Measurements from ENCODE around the gene CANT1. TPM values are rescaled to one million over a fixed set of nuclear protein-coding genes. Genes with fewer than 3 reads are reported as not detected.

Gene CANT1
- total RNA-seq, 1 experiment from 2014 or later = 97.1 TPM

DNA sequence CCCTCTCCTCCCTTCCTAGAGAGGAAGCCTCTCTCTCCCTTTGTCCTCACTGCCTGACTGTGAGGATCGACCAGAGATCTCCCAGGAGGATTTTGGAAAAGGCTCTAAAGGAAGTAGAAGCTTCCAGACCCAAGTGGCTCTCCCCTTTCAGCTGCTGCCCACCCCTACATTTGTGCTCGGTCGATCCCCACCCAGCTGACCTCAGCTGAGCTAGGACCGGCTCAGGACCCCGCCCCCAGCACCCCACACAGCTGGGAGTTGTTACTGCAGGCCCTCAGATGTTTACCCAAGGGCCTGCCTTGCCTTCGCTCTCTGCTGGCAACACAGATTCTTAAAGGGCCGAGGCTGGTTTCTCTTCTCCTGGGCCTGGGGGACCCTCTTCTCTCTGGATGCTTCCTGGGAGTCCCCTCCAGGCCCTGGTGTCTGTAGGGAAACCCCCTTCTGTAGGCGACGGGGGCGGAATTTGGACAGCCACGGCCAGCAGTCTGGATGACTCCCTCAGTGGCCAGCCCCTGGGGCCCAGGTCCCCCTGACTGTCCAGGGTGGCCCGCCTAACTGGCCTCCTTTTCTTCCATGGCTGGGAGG, 57.5 kb downstream of the CANT1 start:
- POLR2A ChIA-PET = no interaction called here
- TF ChIP-seq CBX3 (IDR thresholded peaks at IDR 0.05; ENCODE audit: low read depth) (no peak), ZNF274 (IDR thresholded peaks at IDR 0.05; ENCODE audit: low read depth, low read length) (no peak), SP1 (IDR thresholded peaks at IDR 0.05; ENCODE audit: low read depth) (no peak), POLR2A (IDR thresholded peaks at IDR 0.05; ENCODE audit: borderline replicate concordance, extremely low read depth, insufficient read depth, insufficient read length) (no peak), SIN3A (IDR thresholded peaks at IDR 0.05; ENCODE audit: low read depth) (no peak), ZFX (IDR thresholded peaks at IDR 0.05) (no peak), JUND (IDR thresholded peaks at IDR 0.05) (no peak), YY1 (IDR thresholded peaks at IDR 0.05; ENCODE audit: extremely low read depth, insufficient replicate concordance, low read depth, low read length) (no peak), ELF1 (IDR thresholded peaks at IDR 0.05; ENCODE audit: borderline replicate concordance, low read depth) (no peak), TCF7L2 (IDR thresholded peaks at IDR 0.05; ENCODE audit: borderline replicate concordance, extremely low read depth, insufficient read depth, insufficient read length) (no peak), POLR2AphosphoS5 (IDR thresholded peaks at IDR 0.05; ENCODE audit: low read depth, low read length) (no peak), EGR1 (IDR thresholded peaks at IDR 0.05; ENCODE audit: low read depth) (no peak), CEBPB (IDR thresholded peaks at IDR 0.05; ENCODE audit: low read depth) (no peak)
- TF ChIP-seq, protein P1, sequence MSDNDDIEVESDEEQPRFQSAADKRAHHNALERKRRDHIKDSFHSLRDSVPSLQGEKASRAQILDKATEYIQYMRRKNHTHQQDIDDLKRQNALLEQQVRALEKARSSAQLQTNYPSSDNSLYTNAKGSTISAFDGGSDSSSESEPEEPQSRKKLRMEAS (IDR thresholded peaks at IDR 0.05) = no peak
- TF ChIP-seq, protein P2, sequence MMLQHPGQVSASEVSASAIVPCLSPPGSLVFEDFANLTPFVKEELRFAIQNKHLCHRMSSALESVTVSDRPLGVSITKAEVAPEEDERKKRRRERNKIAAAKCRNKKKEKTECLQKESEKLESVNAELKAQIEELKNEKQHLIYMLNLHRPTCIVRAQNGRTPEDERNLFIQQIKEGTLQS (IDR thresholded peaks at IDR 0.05) = no peak
- TF ChIP-seq, protein P3, sequence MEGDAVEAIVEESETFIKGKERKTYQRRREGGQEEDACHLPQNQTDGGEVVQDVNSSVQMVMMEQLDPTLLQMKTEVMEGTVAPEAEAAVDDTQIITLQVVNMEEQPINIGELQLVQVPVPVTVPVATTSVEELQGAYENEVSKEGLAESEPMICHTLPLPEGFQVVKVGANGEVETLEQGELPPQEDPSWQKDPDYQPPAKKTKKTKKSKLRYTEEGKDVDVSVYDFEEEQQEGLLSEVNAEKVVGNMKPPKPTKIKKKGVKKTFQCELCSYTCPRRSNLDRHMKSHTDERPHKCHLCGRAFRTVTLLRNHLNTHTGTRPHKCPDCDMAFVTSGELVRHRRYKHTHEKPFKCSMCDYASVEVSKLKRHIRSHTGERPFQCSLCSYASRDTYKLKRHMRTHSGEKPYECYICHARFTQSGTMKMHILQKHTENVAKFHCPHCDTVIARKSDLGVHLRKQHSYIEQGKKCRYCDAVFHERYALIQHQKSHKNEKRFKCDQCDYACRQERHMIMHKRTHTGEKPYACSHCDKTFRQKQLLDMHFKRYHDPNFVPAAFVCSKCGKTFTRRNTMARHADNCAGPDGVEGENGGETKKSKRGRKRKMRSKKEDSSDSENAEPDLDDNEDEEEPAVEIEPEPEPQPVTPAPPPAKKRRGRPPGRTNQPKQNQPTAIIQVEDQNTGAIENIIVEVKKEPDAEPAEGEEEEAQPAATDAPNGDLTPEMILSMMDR (IDR thresholded peaks at IDR 0.05 in 2 of 3, conservative IDR thresholded peaks at IDR 0.05 in 1 of 3; ENCODE audit: borderline replicate concordance in 1 of 3, insufficient read depth in 1 of 3, low read depth in 2 of 3, low read length in 2 of 3) = no peak
- peaks cover 14 to 21% of the 10 kb centered on the region in 2 experiments for H3K4me1 ChIP-seq (ENCODE audit: control insufficient read depth in 1 of 2, insufficient read depth in 2 of 2, low read length in 2 of 2)
- no peak for DNase-seq (ENCODE audit: low read depth, low spot score)
- H3K9me2 ChIP-seq (ENCODE audit: insufficient read depth) = 0 out of 2 replicates have a peak, but pooled peaks cover 4% of the 10 kb centered on the region
- RAD21 ChIA-PET (ENCODE audit: low non-redundant PET in 1 of 2, low total read pairs in 2 of 2, uncharacterized antibody in 2 of 2, unreplicated experiment in 2 of 2) = no interaction called here
- H3K36me3 ChIP-seq (ENCODE audit: control insufficient read depth in 1 of 2, insufficient read depth in 2 of 2, low read length in 2 of 2) = no peaks in the 10 kb centered on the region
- no peaks in the 10 kb centered on the region for H3K27me3 ChIP-seq (ENCODE audit: insufficient read depth, low read length)
- no peak overlapping the region for H2AFZ ChIP-seq (ENCODE audit: low read depth, low read length, poor library complexity, severe bottlenecking)
- no peaks in the 10 kb centered on the region for H3K9me3 ChIP-seq (ENCODE audit: control insufficient read depth in 1 of 2, insufficient read depth in 1 of 2, low read depth in 1 of 2, low read length in 2 of 2)
- H3K4me3 ChIP-seq (replicated peaks in 1 of 2; ENCODE audit: low read depth in 1 of 2, low read length in 2 of 2) = no peak overlapping the region
- no TSS peak for BruUV-seq (replicated peaks)
- no peak for ATAC-seq
- H3K4me2 ChIP-seq (ENCODE audit: low read length) = no peak overlapping the region
- no peaks in the 10 kb centered on the region for H3K79me2 ChIP-seq (ENCODE audit: insufficient read depth, low read length)
- CTCF ChIA-PET = interaction anchor here (1.0 kb wide), 1 partner anchor 86 kb away, joined by 3 read pairs; no protein-coding TSS in a partner anchor
- H4K20me1 ChIP-seq (ENCODE audit: insufficient read depth) = no peaks in the 10 kb centered on the region
- H3K27ac ChIP-seq (ENCODE audit: low read depth, low read length) = no peak overlapping the region
- no peak overlapping the region for H3K9ac ChIP-seq (ENCODE audit: low read length)
- intact Hi-C loops (cut with micrococcal nuclease) = no loop called here

Measured in HCT116 (cell line).